GM19324 (cell line): Measurements from ENCODE around the gene ITPR2.
"Not testable (repeated sequence)": the region's sequence is repeated elsewhere in the genome, so short reads cannot be mapped to it uniquely, and the experiment has no call there.

ENCODE experiments used
- ATAC-seq: cut with Tn5 transposase; IDR thresholded peaks from one replicate; pipeline ENCODE4 v1.9.1; 2021; ENCODE audit warnings: mild to moderate bottlenecking, moderate library complexity; ENCODE audit not compliant: unreplicated experiment, low FRiP score

The ITPR2 gene

DNA sequence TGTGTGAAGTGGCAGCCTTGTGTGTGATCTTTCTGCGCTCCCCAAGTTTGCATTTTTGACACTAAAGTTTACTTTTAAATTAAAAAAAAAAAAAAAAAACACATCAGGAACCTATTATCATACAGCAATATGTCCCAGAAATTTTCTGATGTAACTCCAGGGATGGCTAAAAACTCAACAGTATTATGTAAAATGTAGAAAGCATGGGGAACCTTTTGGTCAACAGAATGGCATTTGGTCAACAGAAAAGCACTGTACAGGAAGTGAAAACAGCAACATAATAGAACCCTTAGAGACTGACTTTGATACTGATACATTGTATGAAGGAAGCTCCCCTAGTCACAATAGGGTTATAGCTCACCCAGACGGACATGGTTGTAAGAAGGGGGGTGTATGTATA lies 224.3 kb downstream of the ITPR2 start:
- no peak for ATAC-seq

GRCh38 chr12:26608273-26608672 lies 224.7 kb downstream of the ITPR2 start:
- ATAC-seq, result no peak

DNA sequence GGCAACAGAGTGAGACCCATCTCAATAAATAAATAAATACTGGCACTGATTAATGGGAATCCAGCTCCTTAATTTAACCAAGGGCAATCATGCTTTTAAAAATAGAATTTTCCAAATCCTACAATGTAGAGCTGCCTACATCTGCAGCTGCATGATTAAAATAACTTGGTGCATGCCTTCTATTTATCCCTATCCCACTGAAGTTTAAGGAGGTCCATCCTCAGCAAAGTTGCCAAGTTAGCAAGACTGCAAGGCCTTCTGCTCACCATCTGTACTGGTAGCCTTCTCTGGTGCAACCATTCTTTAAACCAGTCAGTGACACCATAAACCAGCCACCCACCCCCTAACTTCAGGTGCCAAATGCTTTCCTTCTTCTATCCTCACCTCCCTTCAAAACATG lies 226.1 kb downstream of the ITPR2 start:
- ATAC-seq, result no peak

- ATAC-seq, result not testable (repeated sequence)
Observed at GRCh38 chr12:26604813-26605212, 228.2 kb downstream of the ITPR2 start.

DNA sequence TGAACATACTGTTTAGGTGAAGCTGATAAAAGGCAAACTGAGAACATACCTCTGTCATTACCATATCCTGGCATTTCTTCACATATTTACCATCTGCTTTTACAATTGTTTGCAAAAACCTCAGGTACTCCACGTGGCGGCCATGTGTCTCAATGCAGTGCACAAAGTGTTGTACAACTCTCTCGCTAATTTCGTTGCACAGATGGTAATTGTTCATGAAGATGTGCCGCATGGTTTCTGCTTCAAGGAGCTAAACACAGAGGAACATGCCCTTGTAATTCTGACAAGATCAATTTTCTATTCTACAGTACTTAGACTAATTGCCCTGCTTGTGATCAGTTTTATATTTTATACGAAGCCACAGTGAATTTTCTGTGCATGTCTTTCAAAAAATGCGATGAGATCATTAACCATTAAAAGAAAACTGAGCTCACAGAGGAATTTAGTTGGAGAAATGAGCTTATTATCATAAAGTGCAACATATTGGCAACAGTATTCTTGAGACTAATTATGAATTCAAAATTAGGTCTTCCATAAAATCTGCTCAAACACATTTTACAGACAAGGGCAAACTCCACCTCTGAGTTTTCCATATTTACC lies 233.8 kb downstream of the ITPR2 start:
- no peak for ATAC-seq

- ATAC-seq, result no peak
Observed at GRCh38 chr12:26595806-26596205, 237.2 kb downstream of the ITPR2 start.

- no peak for ATAC-seq
Observed at GRCh38 chr12:26580619-26581018, 252.4 kb downstream of the ITPR2 start.

- ATAC-seq, result no peak
Observed at GRCh38 chr12:26576266-26576665, 256.7 kb downstream of the ITPR2 start.

GRCh38 chr12:26573225-26573909 lies 259.6 kb downstream of the ITPR2 start:
- ATAC-seq, result no peak

- ATAC-seq, result no peak
Observed at GRCh38 chr12:26572137-26572536, 260.9 kb downstream of the ITPR2 start.

GRCh38 chr12:26571560-26571959 lies 261.4 kb downstream of the ITPR2 start:
- no peak for ATAC-seq

DNA sequence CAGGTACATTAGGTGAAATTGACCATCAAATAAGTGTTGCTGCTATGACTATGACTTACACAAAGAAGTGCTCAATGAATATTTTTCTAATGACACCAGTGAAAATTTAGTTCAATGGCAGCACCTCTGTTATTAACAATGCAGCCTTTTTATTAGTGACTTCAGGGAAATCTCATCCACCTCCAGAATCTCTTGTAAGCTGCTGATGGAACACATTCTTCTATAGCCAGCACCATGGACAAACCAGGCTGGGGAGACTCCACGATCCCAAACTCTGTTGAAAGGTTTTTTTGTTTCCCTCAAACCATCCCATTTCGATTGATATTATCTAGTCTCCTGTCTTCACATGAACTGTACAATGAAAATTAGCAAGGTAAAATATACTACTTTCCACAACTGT lies 265.9 kb downstream of the ITPR2 start:
- ATAC-seq, result no peak

- no peak for ATAC-seq
Observed at GRCh38 chr12:26566675-26567074, 266.3 kb downstream of the ITPR2 start.

DNA sequence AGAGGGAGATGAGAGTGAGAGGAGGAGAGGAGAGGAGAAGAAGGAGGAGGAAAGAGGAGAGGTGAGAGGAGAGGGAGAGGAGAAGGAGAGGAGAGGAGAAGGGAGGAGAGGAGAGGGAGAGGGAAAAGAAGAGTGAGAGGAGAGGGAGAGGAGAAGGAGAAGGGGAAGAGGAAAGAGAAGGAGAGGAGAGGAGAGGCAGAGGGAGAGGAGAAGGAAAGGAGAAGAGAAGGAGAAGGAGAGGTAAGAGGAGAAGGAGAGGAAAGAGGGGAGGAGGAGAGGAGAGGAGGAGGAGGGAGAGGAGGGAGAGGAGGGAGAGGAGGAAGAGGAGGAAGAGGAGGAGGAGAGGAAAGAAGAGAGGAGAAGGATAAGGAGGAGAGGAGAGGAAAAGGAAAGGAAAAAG lies 266.8 kb downstream of the ITPR2 start:
- no peak for ATAC-seq

DNA sequence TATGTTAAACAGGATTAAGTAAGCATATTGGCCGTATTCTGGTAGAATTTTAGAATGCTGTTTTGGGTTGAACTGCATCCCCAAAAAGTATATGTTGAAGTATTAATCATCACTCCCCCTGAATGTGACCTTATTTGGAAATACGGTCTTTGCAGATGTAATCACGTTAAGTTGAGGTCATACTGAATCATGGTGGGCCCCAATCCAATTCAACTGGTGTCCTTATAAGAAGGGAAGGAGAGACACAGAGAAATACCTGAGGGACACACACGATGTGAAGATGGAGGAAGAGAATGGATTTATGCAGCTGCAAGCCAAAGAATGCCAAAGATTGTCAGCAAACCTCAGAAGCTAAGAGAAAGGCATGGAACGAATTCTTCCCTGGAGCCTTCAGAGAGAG lies 268.6 kb downstream of the ITPR2 start:
- ATAC-seq, result no peak

DNA sequence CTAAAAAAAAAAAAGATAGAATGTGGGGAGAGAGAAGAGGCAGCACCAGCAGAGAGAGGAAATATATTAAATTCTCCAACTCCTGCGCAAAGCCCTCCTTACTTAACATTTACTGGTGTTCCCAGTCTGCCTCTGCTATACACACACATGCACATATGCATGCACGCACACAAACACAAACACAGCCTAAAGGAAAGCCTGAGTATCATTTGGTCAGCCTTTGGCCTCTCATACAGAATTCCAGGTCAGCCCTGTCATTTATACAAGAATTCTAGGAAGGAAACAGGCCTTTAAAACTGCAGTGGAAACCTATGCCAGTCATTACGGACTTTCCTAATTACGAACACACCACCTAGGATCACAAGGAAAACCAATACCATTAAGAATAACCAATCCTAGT lies 269.4 kb downstream of the ITPR2 start:
- ATAC-seq, result no peak

DNA sequence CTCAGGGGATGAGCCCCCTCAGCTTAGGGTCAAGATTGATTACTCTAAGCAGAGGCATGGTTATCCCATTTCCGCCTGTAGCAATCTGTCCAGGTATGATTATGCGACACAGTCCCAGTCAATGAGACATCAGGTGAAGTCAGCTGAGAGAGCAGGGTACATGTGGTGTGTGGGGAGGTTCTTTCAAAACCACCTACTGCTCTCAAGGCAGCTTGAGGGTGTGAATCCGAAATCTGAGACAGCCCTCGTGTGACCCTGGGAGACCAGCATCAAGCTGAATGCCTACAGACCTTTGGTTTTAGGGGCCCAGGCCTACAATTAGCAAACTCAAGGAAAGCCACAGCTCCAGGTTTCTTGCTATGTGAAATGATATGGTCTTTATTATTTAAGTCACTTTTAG lies 275.7 kb downstream of the ITPR2 start:
- no peak for ATAC-seq

- ATAC-seq, result no peak
Observed at GRCh38 chr12:26556916-26557315, 276.1 kb downstream of the ITPR2 start.

GRCh38 chr12:26555139-26555538 lies 277.9 kb downstream of the ITPR2 start:
- ATAC-seq, result no peak

GRCh38 chr12:26554332-26554731 lies 278.7 kb downstream of the ITPR2 start:
- ATAC-seq, result no peak

DNA sequence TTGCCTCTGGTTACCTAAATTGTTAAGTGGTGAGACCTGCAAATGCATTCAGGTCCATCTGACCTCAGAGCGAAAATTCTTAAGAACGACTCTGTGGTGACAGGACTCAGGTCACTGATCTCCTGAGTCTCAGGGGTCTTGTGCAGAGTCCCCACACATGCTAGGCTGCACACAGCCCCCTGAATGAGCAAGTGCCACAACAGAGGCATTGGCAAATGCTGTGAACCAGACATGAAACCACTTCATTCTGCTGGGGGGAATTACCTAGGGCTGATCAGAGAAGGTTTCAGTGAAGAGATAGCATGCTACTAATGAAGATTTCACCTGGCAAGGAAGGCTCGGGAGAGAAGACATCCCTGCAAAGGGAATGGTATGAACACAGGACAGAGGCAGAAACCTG lies 281.6 kb downstream of the ITPR2 start:
- ATAC-seq, result no peak

DNA sequence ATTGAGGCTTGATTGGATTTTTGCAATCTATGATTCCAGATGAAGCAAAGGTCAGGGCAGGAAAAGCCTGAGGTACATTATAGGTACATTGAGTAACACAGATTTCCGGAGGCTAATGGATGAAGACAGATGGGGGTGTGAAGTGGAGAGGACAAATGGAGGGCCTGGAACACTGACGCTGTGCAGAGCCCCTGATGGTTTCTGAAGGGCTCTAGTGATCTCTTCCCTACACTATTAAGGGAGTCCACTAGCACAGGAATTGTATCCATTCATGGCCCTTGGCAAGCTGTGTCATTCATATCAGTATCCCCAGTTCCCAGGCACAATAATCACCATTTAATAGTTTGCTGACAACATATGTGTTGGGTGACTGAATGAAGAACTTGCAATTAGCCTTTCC lies 284.8 kb downstream of the ITPR2 start:
- ATAC-seq, result no peak
